Skeletal muscle tissue (tissue), 4 donors: ENCODE data around the gene NKX6-2. TPM values are rescaled to one million over a fixed set of nuclear protein-coding genes. Genes with fewer than 3 reads are reported as not detected.

Experiments used
- H3K27ac ChIP-seq: one replicate; pipeline ENCODE4 v1.7.0; 2013; ENCODE audit warnings: mild to moderate bottlenecking, low read depth, low read length, inconsistent platforms
- H3K27me3 ChIP-seq, 3 donors: one replicate each; pipeline ENCODE4 v1.7.0; 2013; ENCODE audit warnings: low read length in 3 of 3; ENCODE audit not compliant: control insufficient read depth in 3 of 3, insufficient read depth in 3 of 3
- H3K36me3 ChIP-seq, 3 donors: one replicate each; pipeline ENCODE4 v1.7.0; 2013; ENCODE audit warnings: low read length in 3 of 3; ENCODE audit not compliant: control insufficient read depth in 3 of 3, insufficient read depth in 3 of 3
- H3K4me1 ChIP-seq, 3 donors: one replicate each; pipeline ENCODE4 v1.7.0; 2013; ENCODE audit warnings: low read length in 3 of 3, mild to moderate bottlenecking in 3 of 3; ENCODE audit not compliant: control insufficient read depth in 3 of 3, insufficient read depth in 3 of 3
- H3K4me3 ChIP-seq, 3 donors: one replicate each; pipeline ENCODE4 v1.7.0; 2013; ENCODE audit warnings: low read length in 3 of 3
- H3K9ac ChIP-seq, 3 donors: one replicate each; pipeline ENCODE4 v1.7.0; 2013; ENCODE audit warnings: low read length in 3 of 3, mild to moderate bottlenecking in 3 of 3, moderate library complexity in 2 of 3, low read depth in 1 of 3
- H3K9me3 ChIP-seq, 3 donors: one replicate each; pipeline ENCODE4 v1.7.0; 2013; ENCODE audit warnings: low read length in 3 of 3; ENCODE audit not compliant: control insufficient read depth in 3 of 3
- total RNA-seq: library from RNA; depleted of rRNA; stranded (reverse); fragments of >200 nt; gene quantifications from one replicate; pipeline ENCODE4 v1.2.3, GENCODE V29; 2014
- donor health status: Osteomylitis.

NKX6-2 gene
- total RNA-seq, 1 donor from 2014 or later, result not detected

- H3K36me3 ChIP-seq, result peaks cover 17 to 34% (median 23%) of the 10 kb centered on the region in 3 donors
- H3K9me3 ChIP-seq, result no peaks in the 10 kb centered on the region
- H3K27ac ChIP-seq, result no peak overlapping the region
- no peak overlapping the region for H3K4me3 ChIP-seq
- H3K9ac ChIP-seq, result no peak overlapping the region
- no peaks in the 10 kb centered on the region for H3K27me3 ChIP-seq
- no peaks in the 10 kb centered on the region for H3K4me1 ChIP-seq
Measured at GRCh38 chr10:132761395-132762060, 24.4 kb downstream of the NKX6-2 start.

DNA sequence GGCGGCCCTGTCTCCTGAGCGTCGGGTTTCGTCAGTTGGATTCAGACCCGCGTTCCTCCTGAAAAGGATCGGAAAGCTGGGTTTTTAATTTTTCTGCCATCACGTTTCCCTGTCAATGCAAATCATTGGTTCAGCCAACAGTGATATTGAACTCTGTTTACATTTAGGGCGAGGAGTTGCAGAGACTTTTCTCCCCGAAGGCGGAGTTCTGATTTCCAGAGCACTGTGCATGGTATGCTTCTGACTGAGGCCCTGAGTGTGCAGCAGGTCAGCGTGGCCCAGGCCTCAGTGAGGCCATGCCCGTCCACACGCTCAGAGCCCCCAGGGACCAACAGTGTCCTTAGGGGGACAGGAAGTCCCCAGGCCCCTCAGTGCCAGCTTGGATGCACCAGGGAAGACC lies 27.1 kb downstream of the NKX6-2 start:
- H3K9me3 ChIP-seq, result no peaks in the 10 kb centered on the region
- peaks cover 23 to 45% (median 41%) of the 10 kb centered on the region in 3 donors for H3K36me3 ChIP-seq
- H3K4me3 ChIP-seq, result no peak overlapping the region
- no peaks in the 10 kb centered on the region for H3K4me1 ChIP-seq
- no peaks in the 10 kb centered on the region for H3K27me3 ChIP-seq
- H3K27ac ChIP-seq, result no peak overlapping the region
- no peak overlapping the region for H3K9ac ChIP-seq

DNA sequence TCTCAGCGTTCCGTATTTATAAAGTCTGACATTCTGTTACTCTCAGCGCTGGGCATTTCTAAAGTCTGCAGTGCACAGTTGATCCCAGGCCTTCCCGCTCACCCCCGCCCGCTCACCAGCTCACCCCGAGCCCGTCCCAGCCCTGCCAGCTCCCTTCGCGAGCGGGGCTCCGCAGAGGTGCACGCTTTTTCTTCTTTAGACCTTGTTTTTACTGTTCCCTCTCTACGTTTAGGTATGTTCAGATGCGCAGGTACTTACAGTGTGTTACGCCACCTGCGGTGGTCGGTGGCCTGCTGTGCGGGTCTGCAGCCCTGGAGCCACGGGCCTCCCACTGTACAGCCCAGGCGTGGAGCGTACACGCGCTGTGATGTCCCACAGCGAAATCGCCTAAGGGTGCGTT lies 28.8 kb downstream of the NKX6-2 start:
- H3K4me3 ChIP-seq, result no peak overlapping the region
- no peaks in the 10 kb centered on the region for H3K4me1 ChIP-seq
- H3K9me3 ChIP-seq, result no peaks in the 10 kb centered on the region
- peaks cover 23 to 42% (median 41%) of the 10 kb centered on the region in 3 donors for H3K36me3 ChIP-seq
- H3K27me3 ChIP-seq, result no peaks in the 10 kb centered on the region
- H3K27ac ChIP-seq, result no peak overlapping the region
- no peak overlapping the region for H3K9ac ChIP-seq

GRCh38 chr10:132756591-132756990 lies 29.4 kb downstream of the NKX6-2 start:
- H3K4me3 ChIP-seq, result no peak overlapping the region
- H3K4me1 ChIP-seq, result no peaks in the 10 kb centered on the region
- H3K27ac ChIP-seq, result no peak overlapping the region
- H3K36me3 ChIP-seq, result peaks cover 23 to 41% (median 41%) of the 10 kb centered on the region in 3 donors
- no peaks in the 10 kb centered on the region for H3K27me3 ChIP-seq
- no peak overlapping the region for H3K9ac ChIP-seq
- H3K9me3 ChIP-seq, result no peaks in the 10 kb centered on the region

GRCh38 chr10:132755166-132755711 lies 30.7 kb downstream of the NKX6-2 start:
- Histone ChIP-seq H3K27me3 (no peaks in the 10 kb centered on the region), H3K9ac (no peak overlapping the region), H3K4me1 (no peaks in the 10 kb centered on the region), H3K9me3 (no peaks in the 10 kb centered on the region), H3K4me3 (no peak overlapping the region), H3K36me3 (peaks cover 27 to 49% (median 42%) of the 10 kb centered on the region in 3 donors), H3K27ac (no peak overlapping the region)

DNA sequence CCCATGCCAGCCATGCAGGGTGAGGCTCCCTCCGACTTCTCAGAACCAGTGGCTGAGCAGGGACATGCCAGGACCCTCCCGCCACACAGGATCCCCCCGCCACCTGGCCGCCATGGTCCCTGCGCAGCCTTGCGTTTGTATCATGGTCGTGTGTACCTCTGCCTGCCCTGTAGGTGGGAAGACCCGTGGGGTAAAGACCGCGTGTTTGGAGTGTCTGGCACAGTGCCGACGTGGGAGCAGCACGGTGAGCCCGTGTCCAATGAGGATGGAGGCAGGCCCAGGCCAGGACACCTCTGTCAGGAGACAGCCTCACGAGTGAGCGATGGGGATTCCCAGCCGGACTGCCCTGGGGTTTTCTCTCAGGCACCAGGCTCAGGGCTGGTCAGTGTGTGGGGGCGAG lies 31.9 kb downstream of the NKX6-2 start:
- no peak overlapping the region for H3K4me3 ChIP-seq
- H3K9me3 ChIP-seq, result no peaks in the 10 kb centered on the region
- peaks cover 31 to 49% (median 47%) of the 10 kb centered on the region in 3 donors for H3K36me3 ChIP-seq
- no peak overlapping the region for H3K9ac ChIP-seq
- no peaks in the 10 kb centered on the region for H3K27me3 ChIP-seq
- H3K27ac ChIP-seq, result no peak overlapping the region
- no peaks in the 10 kb centered on the region for H3K4me1 ChIP-seq

- H3K27ac ChIP-seq, result no peak overlapping the region
- no peaks in the 10 kb centered on the region for H3K9me3 ChIP-seq
- no peaks in the 10 kb centered on the region for H3K4me1 ChIP-seq
- H3K27me3 ChIP-seq, result no peaks in the 10 kb centered on the region
- H3K9ac ChIP-seq, result no peak overlapping the region
- H3K36me3 ChIP-seq, result peaks cover 26 to 47% (median 46%) of the 10 kb centered on the region in 3 donors
- H3K4me3 ChIP-seq, result no peak overlapping the region
Measured at GRCh38 chr10:132753596-132753995, 32.4 kb downstream of the NKX6-2 start.

DNA sequence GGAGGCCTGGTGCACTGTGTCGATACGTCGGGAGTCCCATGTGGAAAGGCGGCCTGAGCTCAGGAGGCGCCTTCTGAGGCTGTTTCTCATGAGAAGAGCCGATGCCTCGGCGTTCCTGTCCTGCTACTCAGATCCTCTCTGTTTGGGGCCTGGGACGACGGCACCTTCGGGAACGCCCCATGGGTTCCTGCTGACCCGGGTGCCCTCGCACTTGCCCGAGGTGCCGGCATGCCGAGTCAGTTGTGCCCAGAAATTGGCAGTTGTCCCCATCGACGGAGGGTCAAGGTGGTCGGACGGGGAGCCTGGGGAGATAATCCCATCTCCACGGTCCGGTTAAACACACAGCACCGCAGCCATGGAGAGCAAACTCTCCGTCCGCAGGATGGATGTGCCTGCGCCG lies 33.0 kb downstream of the NKX6-2 start:
- Histone ChIP-seq H3K36me3 (peaks cover 24 to 47% (median 46%) of the 10 kb centered on the region in 3 donors), H3K27me3 (no peaks in the 10 kb centered on the region), H3K4me3 (no peak overlapping the region), H3K9me3 (no peaks in the 10 kb centered on the region), H3K9ac (no peak overlapping the region), H3K27ac (no peak overlapping the region), H3K4me1 (no peaks in the 10 kb centered on the region)

- Histone ChIP-seq H3K9ac (no peak overlapping the region), H3K4me3 (no peak overlapping the region), H3K4me1 (no peaks in the 10 kb centered on the region), H3K27ac (no peak overlapping the region), H3K9me3 (no peaks in the 10 kb centered on the region), H3K36me3 (peaks cover 23 to 46% (median 44%) of the 10 kb centered on the region in 3 donors), H3K27me3 (no peaks in the 10 kb centered on the region)
Measured at GRCh38 chr10:132752378-132752777, 33.6 kb downstream of the NKX6-2 start.

DNA sequence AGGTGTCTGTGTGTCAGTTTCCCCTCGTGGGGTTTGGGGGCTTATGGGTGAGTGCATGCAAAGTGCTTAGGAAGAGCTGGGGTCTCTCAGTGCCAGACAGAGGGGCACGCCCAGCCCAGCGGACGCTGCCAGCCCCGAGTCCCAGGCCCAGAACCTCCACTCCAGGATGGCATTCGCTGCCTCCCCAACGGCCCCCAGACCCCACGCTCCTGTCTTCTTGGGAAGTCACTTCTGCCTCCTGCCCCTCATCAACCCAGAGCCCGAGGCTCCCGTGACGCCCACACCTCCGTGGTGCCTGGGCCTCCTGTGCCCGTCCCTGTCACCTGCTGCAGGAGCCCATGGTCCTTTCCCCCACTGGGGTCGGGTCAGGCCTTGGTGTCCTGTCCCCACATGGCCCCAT lies 35.0 kb downstream of the NKX6-2 start:
- H3K36me3 ChIP-seq, result peaks cover 16 to 36% (median 35%) of the 10 kb centered on the region in 3 donors
- H3K9me3 ChIP-seq, result no peaks in the 10 kb centered on the region
- H3K4me1 ChIP-seq, result no peaks in the 10 kb centered on the region
- no peaks in the 10 kb centered on the region for H3K27me3 ChIP-seq
- H3K4me3 ChIP-seq, result no peak overlapping the region
- no peak overlapping the region for H3K9ac ChIP-seq
- H3K27ac ChIP-seq, result no peak overlapping the region
